SIG-M5 treated with dmso at 0.1 percent for 504 hours (cell line): ENCODE measurements around the gene C1orf53.
"Not testable (repeated sequence)": the region's sequence is repeated elsewhere in the genome, so short reads cannot be mapped to it uniquely, and the experiment has no call there.

Experiments
- DNase-seq: peaks from one replicate; lab custom pipeline; 2025; ENCODE audit not compliant: unreplicated experiment; lab: John Stamatoyannopoulos, UW

The C1orf53 gene

DNA sequence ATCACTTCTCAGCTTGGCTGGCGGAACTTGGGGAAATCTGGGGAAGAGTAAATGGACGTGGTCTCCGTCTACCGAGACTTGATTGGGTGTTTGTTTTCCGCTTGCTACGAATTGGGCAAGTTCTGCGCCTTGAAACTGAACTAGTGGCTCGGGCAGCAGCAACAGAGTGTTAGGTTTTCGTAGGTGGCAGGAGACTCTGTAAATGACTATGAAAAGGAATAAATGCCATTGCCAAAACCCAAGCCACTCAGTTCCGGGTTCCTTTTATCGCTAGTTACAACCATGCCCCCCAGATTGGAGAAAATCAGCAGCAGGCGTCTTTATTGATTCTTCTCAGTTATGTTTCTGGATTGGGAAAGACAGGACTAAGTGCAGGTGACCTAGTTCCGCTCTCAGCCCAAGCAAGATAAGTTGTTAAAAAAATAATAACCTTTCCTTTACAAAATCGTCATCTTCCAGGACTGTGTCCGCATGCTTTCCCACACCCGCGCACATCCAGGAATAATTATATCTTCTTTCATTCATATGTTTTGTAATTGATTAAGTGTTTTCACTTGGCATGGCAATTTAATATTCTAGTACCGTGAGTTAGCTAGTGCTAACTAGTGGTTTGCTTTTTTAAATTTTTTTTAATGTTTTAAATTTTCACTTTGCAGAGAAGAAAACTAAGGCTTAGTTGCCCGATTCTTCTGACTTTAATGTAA lies 18.1 kb downstream of the C1orf53 start:
- DNase-seq: no peak

GRCh38 chr1:197921235-197922069 lies 19.0 kb downstream of the C1orf53 start:
- no peak for DNase-seq

DNA sequence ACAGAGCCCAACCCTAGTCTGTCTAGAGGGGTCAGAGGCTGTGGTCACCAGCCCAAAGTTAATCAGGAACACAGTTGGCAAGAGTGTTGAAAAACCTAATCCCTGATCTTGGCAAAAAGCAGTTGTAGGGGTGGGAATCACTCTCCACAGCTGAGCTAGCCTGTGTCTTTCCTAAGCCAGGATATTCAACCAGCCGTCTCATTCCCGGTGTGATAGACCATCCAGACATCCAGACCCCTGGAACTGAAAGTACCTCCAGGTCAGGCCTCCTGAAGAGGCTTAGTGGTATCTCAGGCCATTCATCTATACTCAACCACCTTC lies 19.6 kb downstream of the C1orf53 start:
- DNase-seq: no peak

DNA sequence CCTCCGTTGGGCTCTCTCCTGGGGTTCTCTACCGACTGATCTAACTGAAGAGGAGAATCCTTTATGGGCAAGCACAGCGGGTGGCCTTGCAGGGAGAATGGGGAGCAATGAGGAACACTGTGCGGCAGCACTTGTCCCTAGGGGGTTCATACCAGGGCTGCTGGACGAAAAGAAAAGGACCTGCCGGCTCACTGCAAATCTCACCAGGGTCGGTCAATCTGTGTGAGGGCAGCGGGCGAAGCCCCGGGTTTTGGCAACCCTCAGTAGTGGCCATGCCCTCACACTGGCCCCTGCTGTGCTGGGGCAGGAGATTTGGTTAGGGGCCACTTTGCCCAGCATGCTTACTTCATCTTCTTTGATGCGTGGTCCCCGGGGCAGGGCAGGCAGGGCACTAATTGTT lies 20.6 kb downstream of the C1orf53 start:
- DNase-seq: no peak

GRCh38 chr1:197924516-197925123 lies 22.2 kb downstream of the C1orf53 start:
- DNase-seq: peak; percentile 82

DNA sequence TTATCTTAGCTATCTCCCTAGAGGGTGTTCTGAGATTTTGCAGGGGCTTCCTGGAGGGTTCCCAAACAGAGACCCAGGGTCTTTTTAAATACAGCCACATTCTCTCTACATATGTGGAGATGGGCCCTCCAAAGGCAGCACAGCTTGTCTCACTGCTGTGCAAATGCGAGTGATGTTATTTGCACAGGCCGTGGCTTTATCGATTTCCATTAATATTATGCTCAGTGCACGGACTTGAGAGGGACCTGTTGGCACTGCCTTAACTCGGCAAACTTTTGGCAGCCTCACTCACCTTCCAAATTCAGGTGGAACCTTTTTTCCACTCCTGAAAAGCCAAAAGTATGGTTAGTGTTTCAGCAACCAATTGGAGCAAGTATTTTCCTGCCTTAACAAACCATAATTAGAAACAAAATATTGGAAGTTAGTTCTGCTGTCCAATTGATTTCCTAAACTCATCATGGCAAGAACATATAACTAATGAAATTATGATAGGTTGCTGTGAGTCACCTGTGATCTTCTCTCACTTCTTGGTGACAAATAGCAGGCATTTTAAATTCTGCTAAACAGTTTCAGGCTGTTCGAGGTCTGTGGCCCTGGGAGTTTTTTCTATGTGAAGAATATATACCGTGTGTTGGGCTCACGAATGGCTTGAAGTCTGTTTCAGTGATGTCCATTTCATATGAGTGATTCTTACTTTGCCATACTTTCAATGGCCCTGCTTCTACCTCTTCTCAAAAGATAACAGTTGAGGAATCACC lies 25.7 kb downstream of the C1orf53 start:
- no peak for DNase-seq

GRCh38 chr1:197928849-197929336 lies 26.5 kb downstream of the C1orf53 start:
- DNase-seq: no peak

DNA sequence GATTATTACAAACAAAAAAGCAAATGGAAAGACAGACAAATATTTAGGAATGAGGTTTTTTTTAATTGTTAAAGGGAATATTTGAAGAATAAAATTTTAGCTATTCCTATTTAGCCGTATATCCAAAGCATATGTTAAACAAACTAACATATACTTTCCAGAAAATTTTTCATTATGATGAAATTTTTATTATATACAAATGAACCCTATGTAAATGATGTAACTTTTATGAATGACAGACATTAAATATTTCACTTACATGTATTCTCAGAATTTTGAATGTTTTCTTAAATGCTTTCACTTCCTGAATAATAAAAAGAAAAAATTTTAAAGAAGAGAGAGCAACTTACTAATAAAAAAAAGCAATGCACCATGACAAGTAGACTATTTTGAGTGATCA lies 30.6 kb downstream of the C1orf53 start:
- DNase-seq: no peak

- DNase-seq: no peak
Observed at GRCh38 chr1:197933647-197934046, 31.2 kb downstream of the C1orf53 start.

- DNase-seq: no peak
Observed at GRCh38 chr1:197937381-197937780, 35.0 kb downstream of the C1orf53 start.

DNA sequence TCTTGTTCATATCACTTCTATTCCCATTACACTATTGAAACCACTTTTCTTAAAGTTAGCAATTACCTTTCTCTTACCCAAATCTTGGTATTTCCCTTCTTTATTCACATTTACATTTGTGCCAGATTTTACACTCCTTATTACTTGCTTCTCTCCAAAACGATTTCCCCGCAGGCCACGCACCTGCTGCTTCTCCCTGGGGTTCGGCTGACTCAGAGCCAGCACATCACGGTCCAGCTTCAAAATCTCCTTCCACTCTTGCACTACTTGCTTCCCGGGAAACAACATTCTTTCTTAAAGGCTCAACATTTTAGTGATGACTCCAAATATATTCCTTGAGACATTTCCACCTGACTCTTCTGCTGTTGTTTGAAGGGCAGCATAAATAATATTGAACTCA lies 35.5 kb downstream of the C1orf53 start:
- DNase-seq: no peak

DNA sequence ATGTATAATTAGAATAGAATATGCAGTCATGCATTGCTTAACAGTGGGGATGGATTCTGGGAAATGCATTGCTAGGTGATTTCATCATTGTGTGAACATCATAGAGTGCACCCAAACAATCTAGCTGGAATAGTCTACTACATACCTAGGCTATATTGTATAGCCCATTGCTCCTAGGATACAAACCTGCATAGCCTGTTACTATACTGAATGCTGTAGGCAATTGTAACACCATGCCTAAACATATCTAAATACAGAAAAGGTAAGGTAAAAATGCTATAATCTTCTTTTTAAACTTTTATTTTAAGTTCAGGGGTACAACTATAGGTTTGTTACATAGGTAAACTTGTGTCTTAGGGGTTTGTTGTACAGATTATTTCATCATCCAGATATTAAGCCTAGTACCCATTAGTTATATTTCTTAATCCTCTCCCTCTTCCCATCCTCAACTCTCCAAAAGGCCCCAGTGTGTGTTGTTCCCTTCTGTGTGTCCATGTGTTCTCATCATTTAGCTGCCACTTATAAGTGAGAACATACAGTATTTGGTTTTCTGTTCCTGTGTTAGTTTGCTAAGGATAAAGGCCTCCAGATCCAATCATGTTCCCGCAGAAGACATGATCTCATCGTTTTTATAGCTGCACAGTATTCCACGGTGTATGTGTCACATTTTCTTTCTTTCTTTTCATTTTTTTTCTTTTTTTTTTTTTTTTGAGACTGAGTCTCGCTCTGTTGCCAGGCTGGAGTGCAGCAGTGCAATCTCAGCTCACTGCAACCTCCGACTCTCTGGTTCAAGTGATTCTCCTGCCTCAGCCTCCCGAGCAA lies 36.9 kb downstream of the C1orf53 start:
- peak; percentile 30 for DNase-seq

- no peak for DNase-seq
Observed at GRCh38 chr1:197942042-197942441, 39.6 kb downstream of the C1orf53 start.

DNA sequence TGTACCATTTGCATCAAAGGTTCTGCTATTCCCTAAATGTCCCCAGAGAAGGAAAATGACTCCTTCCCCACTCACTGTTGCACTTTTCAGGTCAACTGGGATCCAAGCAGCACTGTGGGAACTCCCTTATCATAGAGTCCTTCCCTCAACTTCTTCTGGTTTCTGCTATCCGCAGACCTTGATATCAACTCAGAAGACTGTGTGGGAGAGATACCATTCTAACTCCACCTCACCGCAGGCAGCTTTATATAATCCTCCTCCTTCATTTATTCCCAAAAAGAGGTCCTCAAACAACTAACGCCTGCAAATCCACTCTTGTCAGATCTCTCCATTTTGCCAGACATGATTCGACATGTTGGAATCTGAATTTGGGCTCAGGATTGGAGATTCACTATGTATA lies 42.1 kb downstream of the C1orf53 start:
- no peak for DNase-seq

GRCh38 chr1:197948926-197949899 lies 46.8 kb downstream of the C1orf53 start:
- no peak for DNase-seq

DNA sequence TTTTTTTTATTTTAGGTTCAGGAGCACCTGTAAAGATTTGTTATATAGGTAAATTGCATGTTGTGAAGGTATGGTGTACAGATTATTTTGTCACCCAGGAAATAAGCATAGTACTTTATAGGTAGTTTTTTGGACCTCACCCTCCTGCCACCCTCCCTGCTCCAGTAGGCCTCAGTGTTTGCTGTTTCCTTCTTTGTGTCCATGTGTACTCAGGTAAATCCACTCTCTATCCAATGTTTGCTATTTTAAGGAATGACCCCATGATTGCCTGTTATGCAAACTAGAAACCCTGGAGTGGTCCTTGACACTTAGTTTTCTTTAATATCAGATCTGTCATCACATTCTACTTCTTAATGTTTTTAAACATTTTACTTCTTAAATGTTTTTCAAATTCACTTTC lies 48.7 kb downstream of the C1orf53 start:
- DNase-seq: no peak

DNA sequence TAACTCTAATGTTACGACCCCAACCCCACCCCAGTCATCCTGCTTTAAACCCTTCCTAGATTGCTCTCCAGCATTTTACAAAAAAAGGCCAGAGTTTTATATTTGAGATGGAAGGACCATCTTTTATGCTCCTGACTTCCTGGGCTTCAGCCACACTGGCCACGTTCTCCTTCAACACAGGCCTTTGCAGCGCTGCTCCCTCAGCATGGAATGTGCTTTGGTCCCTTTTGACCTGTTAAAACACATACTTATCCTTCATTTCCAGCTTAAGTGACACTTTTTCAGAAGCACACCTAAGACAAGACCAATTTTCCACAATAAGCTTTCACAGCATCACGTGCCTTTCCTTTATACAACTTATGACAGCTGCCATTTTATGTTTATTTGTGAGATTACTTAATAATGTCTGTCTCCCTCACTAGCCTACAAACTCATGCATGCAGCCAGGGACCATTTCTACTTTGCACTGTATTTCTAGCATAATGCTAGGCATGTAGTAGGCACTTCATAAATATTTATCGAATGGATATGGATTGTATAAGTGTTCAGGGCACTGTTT lies 49.3 kb downstream of the C1orf53 start:
- no peak for DNase-seq

- DNase-seq: not testable (repeated sequence)
Observed at GRCh38 chr1:197953472-197953871, 51.0 kb downstream of the C1orf53 start.
